ENCODE data around the gene COQ7. TPM values are rescaled to one million over a fixed set of nuclear protein-coding genes. Genes with fewer than 3 reads are reported as not detected.

COQ7 gene
- total RNA-seq: 26.2 TPM

GRCh38 chr16:19067349-19068236 lies at the start of gene COQ7:
Gene COQ7, plus strand, starts transcription at chr16:19067614. Its CDS starts 51 bp downstream, at chr16:19067665.
- DNase-seq (ENCODE audit: low spot score): peak; percentile 99

- DNase-seq (ENCODE audit: low spot score): no peak
Observed at GRCh38 chr16:19020689-19021088, 46.7 kb upstream of the COQ7 start.

GRCh38 chr16:19021747-19022146 lies 45.7 kb upstream of the COQ7 start:
- no peak for DNase-seq (ENCODE audit: low spot score)

- no peak for DNase-seq (ENCODE audit: low spot score)
Observed at GRCh38 chr16:19027416-19027815, 40.0 kb upstream of the COQ7 start.

- no peak for DNase-seq (ENCODE audit: low spot score)
Observed at GRCh38 chr16:19029980-19030379, 37.4 kb upstream of the COQ7 start.

GRCh38 chr16:19031738-19032137 lies 35.7 kb upstream of the COQ7 start:
- DNase-seq (ENCODE audit: low spot score): no peak

- DNase-seq (ENCODE audit: low spot score): no peak
Observed at GRCh38 chr16:19033761-19034160, 33.7 kb upstream of the COQ7 start.

- DNase-seq (ENCODE audit: low spot score): no peak
Observed at GRCh38 chr16:19040400-19040799, 27.0 kb upstream of the COQ7 start.

GRCh38 chr16:19044769-19045168 lies 22.6 kb upstream of the COQ7 start:
- no peak for DNase-seq (ENCODE audit: low spot score)

- no peak for DNase-seq (ENCODE audit: low spot score)
Observed at GRCh38 chr16:19046062-19046461, 21.4 kb upstream of the COQ7 start.

- DNase-seq (ENCODE audit: low spot score): no peak
Observed at GRCh38 chr16:19062706-19063105, 4.7 kb upstream of the COQ7 start.

- DNase-seq (ENCODE audit: low spot score): no peak
Observed at GRCh38 chr16:19066988-19067348, 446 bp upstream of the COQ7 start.

GRCh38 chr16:19068237-19068815 lies 912 bp downstream of the COQ7 start:
- DNase-seq (ENCODE audit: low spot score): no peak

GRCh38 chr16:19071811-19072777 lies 4.7 kb downstream of the COQ7 start:
- peak; percentile 63 for DNase-seq (ENCODE audit: low spot score)

GRCh38 chr16:19073344-19073743 lies 5.9 kb downstream of the COQ7 start:
- no peak for DNase-seq (ENCODE audit: low spot score)

- DNase-seq (ENCODE audit: low spot score): no peak
Observed at GRCh38 chr16:19073863-19074262, 6.4 kb downstream of the COQ7 start.

GRCh38 chr16:19075511-19075910 lies 8.1 kb downstream of the COQ7 start:
- no peak for DNase-seq (ENCODE audit: low spot score)

GRCh38 chr16:19077879-19078278 lies 10.5 kb downstream of the COQ7 start:
- DNase-seq (ENCODE audit: low spot score): no peak

- DNase-seq (ENCODE audit: low spot score): no peak
Observed at GRCh38 chr16:19083670-19084069, 16.3 kb downstream of the COQ7 start.

- no peak for DNase-seq (ENCODE audit: low spot score)
Observed at GRCh38 chr16:19084139-19084538, 16.7 kb downstream of the COQ7 start.

- DNase-seq (ENCODE audit: low spot score): no peak
Observed at GRCh38 chr16:19084879-19085278, 17.5 kb downstream of the COQ7 start.

- no peak for DNase-seq (ENCODE audit: low spot score)
Observed at GRCh38 chr16:19085679-19086200, 18.3 kb downstream of the COQ7 start.

Measured in mucosa of gallbladder (tissue), 1 donor.